Hypothalamus (tissue), 51 donors: Measurements from ENCODE around the gene TMOD2.
A peak's percentile ranks its signal among the peaks of the same experiment; 100 is the strongest.

Source experiments
- DNase-seq, 51 donors: peaks; one replicate each; lab custom pipeline; 2025; lab: John Stamatoyannopoulos, UW

TMOD2 gene

DNA sequence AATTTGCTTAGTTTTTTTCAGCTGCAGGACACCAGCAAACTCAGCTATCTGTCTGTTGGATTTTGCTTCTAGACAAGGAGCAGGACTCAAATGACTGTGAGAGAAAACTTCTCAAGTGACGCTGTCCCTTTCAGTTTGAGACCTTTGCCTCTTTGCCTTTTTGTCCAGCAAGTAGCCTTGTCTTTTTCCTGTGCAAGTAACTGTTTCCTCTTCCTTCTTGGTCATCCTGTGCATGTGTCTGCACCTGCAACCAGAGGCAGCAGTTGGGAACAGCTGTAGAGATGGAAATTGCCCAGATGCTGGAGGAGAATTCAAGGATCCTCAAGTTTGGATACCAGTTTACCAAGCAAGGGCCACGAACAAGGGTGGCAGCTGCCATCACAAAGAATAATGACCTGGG lies 54.7 kb downstream of the TMOD2 start:
- no peak for DNase-seq

DNA sequence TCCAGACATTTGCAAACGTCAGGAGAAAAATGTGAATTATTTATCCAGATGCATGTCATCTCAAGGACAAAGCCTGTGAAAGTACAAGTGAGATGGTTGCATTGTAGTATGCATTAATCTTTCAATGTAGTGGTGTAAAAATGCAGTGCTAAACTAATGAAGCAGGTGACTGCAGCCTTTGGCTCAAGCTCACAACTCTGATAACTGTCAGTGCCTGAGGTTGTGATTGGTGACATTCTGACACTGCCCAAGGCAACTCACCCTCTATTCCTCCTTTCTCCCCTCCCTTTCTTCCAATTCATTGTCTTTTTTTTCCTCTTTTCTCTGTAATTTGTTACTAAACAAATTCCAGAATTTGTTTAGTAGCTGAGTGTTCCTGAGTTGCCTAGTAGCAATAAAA lies 58.1 kb downstream of the TMOD2 start:
- no peak for DNase-seq

DNA sequence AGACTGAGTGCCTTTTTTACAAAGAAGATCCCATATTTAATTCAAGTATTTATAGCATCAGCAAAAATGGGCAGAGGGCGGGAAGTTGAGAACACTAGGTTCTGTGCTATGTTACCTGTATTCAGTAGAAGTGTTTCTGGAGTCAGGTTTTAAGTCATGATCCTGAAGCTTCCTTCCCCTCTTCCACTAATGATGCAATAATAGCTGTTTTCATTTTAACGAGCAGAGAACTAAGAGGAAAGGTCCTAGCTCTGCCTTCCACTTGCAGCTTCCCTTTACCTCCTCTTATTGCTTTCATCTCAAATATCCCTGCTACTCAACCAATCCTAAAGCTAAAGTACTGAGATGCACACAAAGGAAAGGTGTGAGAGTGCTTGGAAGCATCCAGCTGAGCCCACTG lies 61.2 kb downstream of the TMOD2 start:
- no peak for DNase-seq

DNA sequence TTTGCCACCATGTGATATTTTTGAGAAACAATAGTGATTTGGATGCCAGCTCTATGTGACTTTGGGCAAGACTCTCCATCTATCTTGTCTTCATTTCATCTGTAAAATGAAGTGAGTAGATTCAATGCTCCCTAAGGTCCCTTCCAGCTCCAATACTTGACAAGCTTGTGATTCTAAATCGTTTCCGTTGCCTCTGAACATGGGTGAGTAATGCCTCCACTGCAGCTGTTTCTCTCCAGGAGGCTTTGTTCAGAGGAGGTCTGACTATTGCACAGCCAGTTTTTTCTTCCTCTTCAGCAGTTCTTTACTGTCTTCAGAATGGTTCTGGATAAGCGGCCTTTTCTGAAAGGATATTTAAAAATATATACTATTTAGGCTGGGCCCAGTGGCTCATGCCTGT lies 63.2 kb downstream of the TMOD2 start:
- no peak for DNase-seq

DNA sequence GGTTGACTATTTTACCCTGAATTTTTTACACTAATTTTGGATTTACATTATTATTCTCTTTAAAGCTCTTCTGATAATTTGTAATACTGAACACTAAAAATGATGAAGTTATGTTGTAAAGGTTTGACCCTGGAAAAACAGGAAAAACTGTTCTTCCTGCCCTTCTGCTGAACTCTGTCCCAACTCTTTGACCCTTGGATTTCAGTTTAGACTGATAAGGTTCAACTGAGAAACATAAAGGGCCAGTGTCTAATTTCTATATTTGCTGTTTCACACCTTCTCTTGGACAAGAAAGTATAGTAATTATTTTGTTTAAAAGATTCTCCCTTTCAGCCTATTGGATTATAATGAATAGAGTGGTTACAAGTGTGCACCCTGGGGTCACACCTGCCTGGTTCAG lies 65.2 kb downstream of the TMOD2 start:
- DNase-seq: no peak

DNA sequence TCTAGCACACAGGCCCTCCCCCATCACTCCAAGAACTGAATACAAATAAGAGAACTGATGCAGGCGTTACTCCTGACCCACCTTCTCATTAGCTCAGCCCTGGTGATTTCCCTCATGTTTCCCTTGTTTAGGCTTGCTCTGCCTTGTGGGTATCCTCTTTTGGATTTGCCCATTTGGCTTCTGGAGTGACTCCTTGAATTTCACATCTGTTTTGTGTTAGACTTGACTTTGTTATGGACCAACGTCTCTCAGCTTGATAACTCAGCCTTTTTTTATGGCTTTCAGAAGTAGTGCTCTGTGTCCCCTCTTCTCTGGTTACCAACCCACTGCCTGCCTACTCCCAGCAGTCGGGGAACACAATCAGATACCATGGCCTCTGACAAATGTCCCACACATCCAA lies 66.8 kb downstream of the TMOD2 start:
- no peak for DNase-seq

DNA sequence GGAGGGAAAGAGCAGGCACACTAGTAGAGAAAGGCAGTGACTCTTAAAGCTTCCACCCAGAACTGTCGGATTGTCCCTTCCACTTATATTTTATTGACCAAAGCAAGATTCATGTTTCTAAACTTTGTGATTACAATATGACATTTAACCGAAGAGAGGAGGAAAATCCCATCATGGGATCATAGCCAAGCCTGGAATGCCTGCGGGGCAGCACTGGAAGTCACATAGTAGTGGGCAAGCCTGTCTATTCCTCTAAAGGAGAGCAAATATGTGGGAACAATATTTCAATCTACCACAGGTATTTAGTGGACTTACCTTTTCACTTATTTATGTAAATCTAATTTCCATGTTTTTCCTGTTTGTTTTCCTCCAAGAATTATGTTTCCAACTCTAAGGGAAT lies 74.3 kb downstream of the TMOD2 start:
- DNase-seq: no peak

DNA sequence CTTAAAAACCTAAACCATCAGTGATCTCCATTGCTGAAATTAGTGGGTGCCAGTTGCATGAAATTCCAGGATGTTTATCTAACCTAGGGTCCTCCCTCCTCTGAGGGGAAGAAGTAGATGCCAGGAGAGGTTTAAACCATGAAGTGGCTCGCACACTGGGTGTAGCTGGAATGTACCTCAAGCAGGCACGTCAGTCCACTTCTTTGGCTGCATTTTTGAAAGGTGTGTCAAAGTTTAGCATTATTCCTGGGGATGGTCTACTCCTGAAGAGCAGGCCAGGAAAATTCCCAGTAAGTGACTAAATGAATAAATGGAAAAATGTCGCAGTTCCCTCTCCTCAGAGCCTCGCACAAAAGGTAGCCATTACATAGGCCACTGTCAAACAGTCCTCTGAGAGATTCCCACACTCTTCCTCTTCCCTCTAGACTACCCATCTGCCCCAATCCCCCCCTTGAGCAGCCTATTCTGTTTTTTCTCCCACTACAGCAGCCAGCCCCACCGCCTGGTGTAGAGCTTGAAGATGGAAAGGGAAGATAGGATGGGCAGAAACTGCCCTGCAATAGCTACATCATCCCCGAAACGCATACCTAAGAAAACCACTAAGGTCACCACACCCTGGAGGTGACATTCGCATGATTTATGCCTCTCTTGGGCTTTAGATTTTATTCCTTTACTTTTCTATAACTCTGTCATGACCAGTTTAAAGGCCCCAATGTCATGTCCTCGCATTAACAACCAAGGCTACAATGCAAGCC lies 77.4 kb downstream of the TMOD2 start:
- no peak for DNase-seq

DNA sequence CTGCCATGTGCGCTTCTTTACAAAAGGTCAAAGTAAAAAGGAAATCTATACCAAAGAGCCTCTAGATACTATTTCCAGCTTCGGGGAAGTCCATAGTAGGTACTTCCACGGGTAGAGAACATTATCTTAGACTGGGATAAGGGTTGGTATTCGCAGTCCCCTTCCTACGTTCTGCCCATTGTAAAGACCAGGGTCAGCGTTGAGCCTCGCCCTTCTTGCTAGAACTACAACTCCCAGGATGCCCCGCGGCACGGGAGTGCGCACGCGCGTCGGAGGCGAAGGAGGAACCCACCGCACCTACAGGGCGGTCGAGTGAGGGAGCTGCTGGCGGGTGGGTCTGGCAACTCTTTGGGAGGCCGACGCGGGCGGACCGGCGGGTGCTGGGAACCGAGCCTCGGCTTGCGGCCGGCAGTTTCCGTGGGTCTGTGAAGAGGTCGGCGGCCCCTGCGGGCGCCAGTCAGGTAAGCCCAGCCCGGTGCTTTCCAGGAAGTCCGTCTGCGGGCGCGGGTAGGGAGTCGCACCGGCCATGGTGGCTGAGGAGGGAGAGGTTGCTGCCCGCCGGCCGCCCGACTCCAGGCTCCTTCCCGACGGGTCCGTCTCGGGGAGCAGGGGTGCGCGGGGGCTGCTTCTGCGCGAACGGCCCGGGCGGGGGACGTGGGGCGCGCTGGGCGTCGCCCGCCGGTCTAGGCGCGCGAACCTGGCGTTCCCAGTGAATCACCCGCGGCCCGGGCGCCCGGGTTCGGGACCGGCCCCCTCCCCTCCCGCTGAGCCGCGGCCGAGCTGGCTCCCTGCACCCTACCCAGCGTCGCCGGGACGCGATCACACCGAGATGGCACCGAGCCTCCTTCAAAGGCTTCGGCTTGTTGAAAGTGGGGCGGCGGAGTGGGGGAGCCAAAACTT lies 78.2 kb downstream of the TMOD2 start, which contains the start of gene TMOD3:
TSS of gene TMOD3 (plus strand) at position 278 of the 900 bp plus-strand sequence. CDS start 33,232 bp downstream, outside the sequence.
- DNase-seq: peak; percentile 49 to 97 (median 85)

DNA sequence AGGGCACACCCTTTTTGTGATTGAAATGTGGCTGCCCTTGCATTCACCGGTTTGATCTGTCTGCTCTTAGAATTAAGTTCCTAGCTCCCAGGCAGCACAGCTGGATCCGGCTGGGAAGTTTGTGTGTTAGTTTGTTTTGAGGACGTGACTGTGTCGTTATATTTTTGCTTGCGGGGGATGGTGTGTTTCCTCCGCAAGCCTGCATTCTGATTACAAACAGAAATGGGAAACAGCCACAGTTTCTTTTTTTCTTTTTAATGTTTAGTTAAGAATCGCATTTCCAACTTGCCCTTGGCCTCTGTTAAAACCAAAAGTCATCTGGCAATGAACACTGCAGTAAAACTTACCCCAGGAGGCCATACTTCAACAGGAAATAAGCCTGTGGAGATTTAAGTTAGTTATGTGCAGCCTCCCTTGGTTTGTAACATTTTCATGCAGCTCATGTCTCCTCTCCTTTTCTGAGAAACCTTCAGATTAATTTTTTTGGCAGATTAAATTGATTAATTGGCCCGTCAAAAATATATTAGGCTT lies 78.9 kb downstream of the TMOD2 start:
- DNase-seq: peak in 3 of 51 donors; percentile 16 to 25 (median 16)

DNA sequence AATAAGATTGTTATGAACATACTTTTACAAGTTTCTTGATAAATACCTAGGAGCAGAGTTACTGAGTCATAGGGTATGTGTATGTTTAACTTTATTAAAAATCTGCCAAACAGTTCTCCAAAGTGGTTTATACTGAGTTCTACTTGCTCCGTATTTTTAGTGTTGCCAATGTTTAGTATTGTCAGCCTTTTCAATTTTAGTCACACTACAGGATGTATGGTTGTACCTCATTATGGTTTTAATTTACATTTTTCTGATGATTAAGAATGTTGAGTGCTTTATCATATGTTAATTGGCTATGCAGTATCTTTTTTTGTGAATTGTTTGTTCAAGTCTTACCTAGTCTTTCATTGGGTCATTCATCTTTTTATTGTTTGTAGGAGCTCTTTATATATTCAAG lies 82.4 kb downstream of the TMOD2 start:
- DNase-seq: no peak

DNA sequence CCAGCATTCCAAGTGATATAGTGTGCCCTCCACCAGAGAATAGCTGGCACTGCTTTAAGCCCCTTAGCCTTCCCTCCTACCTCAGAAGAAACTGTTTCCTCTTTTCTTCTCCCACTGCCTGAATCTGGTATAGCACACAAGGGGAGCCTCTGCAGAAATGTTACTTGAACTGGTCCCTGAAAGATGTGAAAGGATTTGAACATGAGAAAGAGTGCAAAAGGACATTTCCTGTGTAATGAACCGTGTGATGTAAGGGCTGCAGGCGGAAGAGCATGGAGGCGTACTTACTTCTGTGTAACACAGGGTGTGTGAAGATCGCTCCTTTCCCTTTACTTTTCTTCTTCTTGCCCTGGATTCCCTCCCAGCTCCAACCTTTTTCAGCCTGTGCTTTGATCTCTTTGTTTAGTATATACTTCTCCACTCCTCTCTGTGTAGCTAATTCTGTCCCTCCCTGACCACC lies 86.4 kb downstream of the TMOD2 start:
- DNase-seq: no peak

DNA sequence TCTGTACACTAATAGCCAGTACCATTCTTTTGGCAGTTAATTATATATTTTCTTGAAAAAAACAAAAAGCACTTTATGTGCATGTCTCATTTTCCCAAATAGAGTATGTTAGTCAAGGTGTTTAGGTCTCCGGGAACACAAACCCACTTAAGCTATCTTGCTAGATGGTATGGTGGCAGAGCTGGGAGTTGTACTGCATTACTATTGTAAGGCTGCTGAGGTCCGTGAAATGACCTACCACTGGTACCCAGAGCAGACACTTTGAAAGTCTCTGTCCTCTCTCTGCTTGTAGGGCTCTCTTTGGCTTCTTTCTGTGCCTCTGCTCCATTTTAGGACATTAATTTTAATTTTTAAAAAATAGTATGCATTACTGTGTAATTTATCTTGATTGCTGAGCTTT lies 86.9 kb downstream of the TMOD2 start:
- DNase-seq: no peak

DNA sequence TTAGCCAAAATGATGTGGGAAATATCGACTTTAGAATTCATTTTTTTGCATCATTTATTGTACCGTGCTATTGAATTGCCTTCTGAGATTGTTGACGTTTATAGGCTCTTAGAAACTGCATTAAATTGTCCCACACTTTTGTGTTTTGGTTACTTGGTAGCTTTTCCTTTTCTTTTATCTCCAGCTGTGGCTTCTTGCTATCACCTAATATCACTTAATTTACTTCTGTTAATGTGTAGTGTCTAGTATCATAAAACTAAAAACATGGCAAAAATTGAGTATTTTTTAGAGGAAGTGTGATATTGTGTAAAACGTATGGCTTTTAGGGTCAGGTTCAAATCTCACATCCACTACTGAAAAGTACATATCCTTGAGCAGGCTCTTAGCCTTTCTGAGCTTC lies 89.3 kb downstream of the TMOD2 start:
- DNase-seq: no peak

DNA sequence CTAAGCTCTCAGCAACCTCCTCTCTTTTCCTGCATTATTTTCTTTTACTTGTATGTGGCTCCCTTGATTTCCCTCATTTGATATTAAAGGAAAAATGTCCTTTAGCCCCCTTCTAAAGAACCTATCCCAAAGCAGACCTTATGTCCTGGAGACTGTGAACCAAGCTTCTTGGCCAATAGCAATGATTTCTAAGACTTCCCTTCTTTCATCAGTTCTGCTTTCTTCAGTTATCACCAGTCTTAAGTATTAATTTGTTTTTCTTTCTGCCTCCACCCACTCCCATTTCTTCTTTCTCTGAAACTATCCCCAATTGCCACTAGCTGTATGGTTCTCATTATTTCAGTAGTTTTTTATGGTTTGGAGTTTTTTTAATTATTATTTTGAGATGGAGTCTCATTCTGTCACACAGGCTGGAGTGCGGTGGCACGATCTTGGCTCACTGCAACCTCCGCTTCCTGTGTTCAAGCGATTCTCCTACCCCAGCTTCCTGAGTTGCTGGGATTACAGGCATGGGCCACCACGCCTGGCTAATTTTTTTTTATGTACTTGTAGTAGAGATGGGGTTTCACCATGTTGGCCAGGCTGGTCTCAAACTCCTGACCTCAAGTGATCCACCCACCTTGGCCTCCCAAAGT lies 90.1 kb downstream of the TMOD2 start:
- DNase-seq: no peak

DNA sequence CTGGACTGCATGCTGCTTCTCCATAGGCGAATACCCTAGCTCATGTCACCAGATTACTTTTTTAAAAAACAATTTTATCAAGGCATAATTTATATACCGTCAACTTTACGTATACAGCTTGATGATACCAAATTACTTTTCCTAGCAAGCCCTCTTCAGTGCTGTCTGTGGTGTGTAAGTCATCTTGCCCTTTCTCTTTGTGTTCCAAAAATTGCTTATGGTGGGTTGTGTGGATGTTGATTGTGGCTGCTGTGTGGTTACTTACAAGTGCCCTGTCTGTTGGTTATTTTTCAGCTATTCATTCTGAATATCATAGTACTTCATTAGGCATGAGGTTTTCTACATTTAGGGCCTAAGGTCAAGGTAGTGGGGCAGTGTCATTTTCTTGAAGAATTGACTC lies 90.9 kb downstream of the TMOD2 start:
- no peak for DNase-seq

DNA sequence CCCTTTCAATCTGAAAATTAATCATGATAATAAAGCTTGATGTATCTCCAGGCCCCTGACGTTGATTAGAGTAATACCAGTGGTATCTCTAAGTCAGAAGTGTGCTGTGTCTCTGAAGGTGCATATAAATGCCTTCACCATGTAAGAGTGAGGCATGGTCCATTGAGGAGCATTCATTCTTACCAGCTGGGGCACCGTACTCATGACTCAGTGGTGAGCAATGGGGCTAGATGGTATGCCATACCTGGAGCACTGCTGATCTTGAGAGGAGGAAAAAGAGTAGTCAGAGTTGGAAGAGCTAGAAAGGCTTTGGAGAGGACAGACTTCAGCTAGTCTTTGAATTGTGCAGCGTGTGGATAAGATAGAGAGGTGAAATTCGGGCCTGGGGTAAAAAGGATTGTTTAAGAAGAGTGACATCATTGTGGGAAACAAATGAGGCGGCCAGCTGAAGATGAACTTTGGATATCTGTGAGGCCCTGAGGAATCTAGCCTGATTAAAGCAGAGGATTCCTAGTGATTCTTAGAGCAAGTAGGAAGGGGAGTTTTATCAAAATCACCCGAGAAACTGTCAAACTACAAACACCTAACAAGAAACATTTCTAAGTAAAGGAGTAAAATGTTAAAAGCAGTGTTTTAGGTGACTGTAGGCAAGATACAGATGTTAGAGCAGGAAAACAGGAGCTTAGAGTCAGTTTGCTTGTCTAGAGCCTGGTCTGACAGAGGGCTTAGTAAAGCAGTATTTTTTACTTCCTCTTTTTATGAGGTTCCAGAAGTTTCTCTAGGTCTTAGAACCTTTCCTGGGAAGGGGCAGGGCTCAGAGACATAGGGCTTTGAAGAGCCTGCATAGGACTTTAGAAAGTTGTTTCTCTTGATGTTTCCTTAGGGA lies 91.7 kb downstream of the TMOD2 start:
- DNase-seq: no peak

DNA sequence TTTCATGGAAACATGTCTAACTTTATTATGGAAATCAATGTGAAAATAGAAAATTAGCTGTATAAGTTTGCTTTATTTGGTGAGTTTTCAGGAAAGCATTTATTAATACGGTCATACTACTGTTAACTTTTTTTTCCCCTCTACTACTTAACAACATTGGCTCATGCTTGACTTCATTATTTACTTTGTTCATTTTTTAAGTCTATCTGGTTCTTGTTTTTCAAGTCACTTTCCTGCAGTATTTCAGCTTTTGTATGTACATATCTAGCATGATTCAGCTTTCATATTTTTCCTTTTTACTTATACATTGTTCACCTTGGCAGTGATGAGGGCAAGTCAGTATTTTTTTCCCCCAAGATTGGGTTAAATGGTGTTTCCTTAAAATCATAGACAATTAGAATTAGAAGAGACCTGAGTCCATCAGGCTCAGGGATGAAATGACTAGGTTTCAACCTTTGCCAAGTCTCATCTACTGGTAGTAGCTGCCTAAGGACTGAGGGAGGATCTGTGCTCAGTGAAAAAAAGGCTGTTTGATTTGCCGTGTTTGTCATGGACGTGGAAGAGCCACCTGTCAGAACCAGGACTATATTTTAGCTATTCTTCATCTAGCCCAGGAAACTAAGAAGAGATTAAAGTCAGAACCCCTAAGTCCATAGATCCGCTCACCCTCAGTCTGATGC lies 93.5 kb downstream of the TMOD2 start:
- DNase-seq: no peak

DNA sequence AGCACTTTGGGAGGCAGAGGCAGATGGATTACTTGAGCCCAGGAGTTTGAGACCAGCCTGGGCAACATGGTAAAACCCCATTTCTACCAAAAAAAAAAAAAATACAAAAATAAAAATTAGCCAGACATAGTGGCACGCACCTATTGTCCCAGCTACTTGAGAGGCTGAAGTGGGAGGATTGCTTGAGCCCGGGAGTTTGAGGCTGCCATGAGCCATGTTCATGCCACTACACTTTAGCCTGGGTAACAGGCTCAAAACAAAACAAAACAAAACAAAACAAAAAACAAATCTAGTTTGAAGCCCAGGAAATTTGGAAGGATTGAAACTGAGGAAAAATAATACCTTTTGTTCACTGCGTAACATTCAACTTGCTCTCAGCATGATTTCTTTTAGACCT lies 94.7 kb downstream of the TMOD2 start:
- no peak for DNase-seq
